Activated CD8-positive, alpha-beta memory T cell treated with anti-CD3 and anti-CD28 coated beads, Interleukin-2, amount 50 U/mL, for 24 hours (primary cell): Measurements from ENCODE around the gene MYBPC1.
"Not testable (repeated sequence)": the region's sequence is repeated elsewhere in the genome, so short reads cannot be mapped to it uniquely, and the experiment has no call there.

Experiments used
- DNase-seq: peaks from one replicate; pipeline ENCODE4 v3.0.0-alpha.2; 2020; ENCODE audit errors: extremely low read depth

The MYBPC1 gene

DNA sequence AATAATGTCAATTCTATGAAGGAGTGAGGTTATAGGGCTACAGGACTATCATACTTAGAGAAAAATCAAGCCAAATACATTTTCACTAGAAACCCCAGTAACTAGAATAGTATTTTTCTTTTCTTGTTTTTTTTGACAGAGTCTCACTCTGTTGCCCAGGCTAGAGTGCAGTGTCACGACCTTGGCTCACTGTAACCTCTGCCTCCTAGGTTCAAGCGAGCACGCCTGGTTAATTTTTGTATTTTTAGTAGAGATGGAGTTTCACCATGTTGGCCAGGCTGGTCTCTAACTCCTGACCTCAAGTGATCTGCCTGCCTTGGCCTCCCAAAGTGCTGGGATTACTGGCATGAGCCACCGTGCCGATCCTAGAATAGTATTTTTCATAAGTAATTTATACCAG, 139.7 kb downstream of the MYBPC1 start:
- not testable (repeated sequence) for DNase-seq
